Chondrocyte (in vitro differentiated cells): Measurements from ENCODE around the gene AURKB. TPM values are rescaled to one million over a fixed set of nuclear protein-coding genes. Genes with fewer than 3 reads are reported as not detected.

Experiments
- DNase-seq: peaks from one replicate; pipeline ENCODE4 v3.0.0; 2021; ENCODE audit warnings: mixed read lengths, low spot score
- H3K27ac Mint-ChIP-seq: one replicate; pipeline ENCODE4 v1.8.0; 2021; ENCODE audit warnings: mild to moderate bottlenecking, moderate library complexity, mixed read lengths; ENCODE audit not compliant: unreplicated experiment
- H3K27me3 Mint-ChIP-seq: 2 replicates; pipeline ENCODE4 v1.8.0; 2021; ENCODE audit warnings: low read depth, mixed read lengths
- H3K36me3 Mint-ChIP-seq: 2 replicates; pipeline ENCODE4 v1.8.0; 2021; ENCODE audit warnings: low read depth, mixed read lengths
- H3K4me1 Mint-ChIP-seq: 2 replicates; pipeline ENCODE4 v1.8.0; 2021; ENCODE audit warnings: low read depth, mild to moderate bottlenecking, mixed read lengths
- H3K4me3 Mint-ChIP-seq: one replicate; pipeline ENCODE4 v1.8.0; 2021; ENCODE audit warnings: mild to moderate bottlenecking, moderate library complexity, mixed read lengths; ENCODE audit not compliant: unreplicated experiment
- H3K9me3 Mint-ChIP-seq: 2 replicates; pipeline ENCODE4 v1.8.0; 2021; ENCODE audit warnings: low read depth, mixed read lengths
- CTCF ChIP-seq: fragments of 200-600 bp; sonication (generic); IDR thresholded peaks from 2 replicates; pipeline ENCODE4 v1.5.0; 2021; ENCODE audit warnings: antibody characterized with exemption, mild to moderate bottlenecking, moderate library complexity
- total RNA-seq: library from RNA; stranded (reverse); gene quantifications from 3 replicates; pipeline ENCODE4 v1.2.1, GENCODE V29; 2021

The AURKB gene
- total RNA-seq, 1 donor from 2014 or later = 8.9 TPM

- DNase-seq = no peak
- H3K4me3 Mint-ChIP-seq = no peak overlapping the region
- no peaks in the 10 kb centered on the region for H3K9me3 Mint-ChIP-seq
- no peak for TF ChIP-seq CTCF
- H3K4me1 Mint-ChIP-seq = peaks cover 19% of the 10 kb centered on the region
- H3K27ac Mint-ChIP-seq = no peak overlapping the region
- no peaks in the 10 kb centered on the region for H3K27me3 Mint-ChIP-seq
- peaks cover 1% of the 10 kb centered on the region for H3K36me3 Mint-ChIP-seq
Measured at GRCh38 chr17:8206536-8206935, 3.8 kb downstream of the AURKB start.

- Mint-ChIP-seq H3K27me3 (no peaks in the 10 kb centered on the region), H3K27ac (no peak overlapping the region), H3K36me3 (peaks cover 1% of the 10 kb centered on the region), H3K4me3 (no peak overlapping the region), H3K9me3 (no peaks in the 10 kb centered on the region), H3K4me1 (peaks cover 10% of the 10 kb centered on the region)
- TF ChIP-seq CTCF = no peak
- no peak for DNase-seq
Measured at GRCh38 chr17:8204761-8205555, 5.4 kb downstream of the AURKB start.

- Mint-ChIP-seq H3K4me1 (peaks cover 21% of the 10 kb centered on the region), H3K36me3 (no peaks in the 10 kb centered on the region), H3K27me3 (no peaks in the 10 kb centered on the region), H3K4me3 (no peak overlapping the region), H3K27ac (no peak overlapping the region), H3K9me3 (no peaks in the 10 kb centered on the region)
- no peak for DNase-seq
- no peak for TF ChIP-seq CTCF
Measured at GRCh38 chr17:8192070-8192815, 18.1 kb downstream of the AURKB start.

- no peaks in the 10 kb centered on the region for H3K27me3 Mint-ChIP-seq
- peak overlapping the region; percentile 15 for H3K27ac Mint-ChIP-seq
- no peaks in the 10 kb centered on the region for H3K36me3 Mint-ChIP-seq
- H3K4me3 Mint-ChIP-seq = no peak overlapping the region
- no peak for DNase-seq
- H3K9me3 Mint-ChIP-seq = no peaks in the 10 kb centered on the region
- no peak for TF ChIP-seq CTCF
- H3K4me1 Mint-ChIP-seq = peaks cover 11% of the 10 kb centered on the region
Measured at GRCh38 chr17:8190506-8190905, 19.9 kb downstream of the AURKB start.

GRCh38 chr17:8189711-8190477 is 20.5 kb downstream of the AURKB start, which contains the start of gene BORCS6:
TSS of gene BORCS6 (minus strand) at chr17:8190180. CDS start at chr17:8190140, 40 bp downstream.
- TF ChIP-seq CTCF = peak; percentile 50
- Mint-ChIP-seq H3K27ac (peak within 1 kb of the TSS; percentile 15), H3K9me3 (no peaks in the 10 kb centered on the region), H3K36me3 (no peaks in the 10 kb centered on the region), H3K4me3 (no peak within 1 kb of the TSS), H3K4me1 (peaks cover 11% of the 10 kb centered on the region), H3K27me3 (no peaks in the 10 kb centered on the region)
- DNase-seq = peak; percentile 99
